DND-41 (cell line): ENCODE data around the gene CELA2B.

ENCODE experiments used
- ATAC-seq: fragments of 200-7000 bp; cut with Tn5 transposase; 3 replicates; pipeline ENCODE4 v1.9.1; 2021; ENCODE audit warnings: low read depth; ENCODE audit not compliant: insufficient read depth
- DNase-seq: peaks from one replicate; pipeline ENCODE4 v3.0.0-alpha.2; 2020
- H2AFZ ChIP-seq: 2 replicates; pipeline ENCODE4 v1.6.0; 2012; ENCODE audit warnings: low read depth, low read length
- H3K27ac ChIP-seq: 2 replicates; pipeline ENCODE4 v1.5.1; 2012; ENCODE audit warnings: low read length, inconsistent platforms
- H3K27me3 ChIP-seq: fragments of 200-600 bp; sonication (generic); 2 replicates; pipeline ENCODE4 v1.6.0; 2012; ENCODE audit warnings: low read length, mild to moderate bottlenecking, inconsistent platforms; ENCODE audit not compliant: insufficient read depth, poor library complexity
- H3K36me3 ChIP-seq: 2 replicates; pipeline ENCODE4 v1.5.1; 2012; ENCODE audit warnings: low read length, inconsistent platforms; ENCODE audit not compliant: insufficient read depth
- H3K4me1 ChIP-seq: 2 replicates; pipeline ENCODE4 v1.5.1; 2012; ENCODE audit warnings: mild to moderate bottlenecking, low read length; ENCODE audit not compliant: insufficient read depth
- H3K4me2 ChIP-seq: 2 replicates; pipeline ENCODE4 v1.6.0; 2012; ENCODE audit warnings: mild to moderate bottlenecking, moderate library complexity, low read length, inconsistent platforms; ENCODE audit not compliant: insufficient read depth
- H3K4me3 ChIP-seq, 2 experiments: fragments of 200-600 bp in 1 of 2; shearing (Covaris generic) in 1 of 2; 2 replicates each; pipeline ENCODE4 v1.5.1; 2012 to 2016; ENCODE audit warnings: inconsistent platforms in 2 of 2, low read length in 2 of 2, mild to moderate bottlenecking in 2 of 2, low read depth in 1 of 2, moderate library complexity in 1 of 2
- H3K79me2 ChIP-seq: 2 replicates; pipeline ENCODE4 v1.6.0; 2012; ENCODE audit warnings: low read length, inconsistent platforms; ENCODE audit not compliant: insufficient read depth
- H3K9ac ChIP-seq: 2 replicates; pipeline ENCODE4 v1.6.0; 2012; ENCODE audit warnings: low read depth, mild to moderate bottlenecking, inconsistent platforms, low read length, moderate library complexity
- H3K9me3 ChIP-seq: 2 replicates; pipeline ENCODE4 v1.5.1; 2012; ENCODE audit warnings: low read length, moderate library complexity, mild to moderate bottlenecking, inconsistent platforms; ENCODE audit not compliant: insufficient read depth, severe bottlenecking
- H4K20me1 ChIP-seq: 2 replicates; pipeline ENCODE4 v1.6.0; 2012; ENCODE audit warnings: low read length; ENCODE audit not compliant: insufficient read depth
- EZH2 ChIP-seq: IDR thresholded peaks from 3 replicates; pipeline ENCODE4 v1.6.1; 2012; ENCODE audit warnings: borderline replicate concordance, low read depth, mild to moderate bottlenecking, moderate library complexity, low read length, inconsistent platforms; ENCODE audit not compliant: severe bottlenecking
- TF ChIP-seq, protein P1 (sequence below): IDR thresholded peaks from 2 replicates; pipeline ENCODE4 v1.5.1; 2012; ENCODE audit warnings: borderline replicate concordance, low read length, moderate library complexity, mild to moderate bottlenecking; ENCODE audit not compliant: poor library complexity, severe bottlenecking; ENCODE audit errors: extremely low read depth

Gene CELA2B

DNA sequence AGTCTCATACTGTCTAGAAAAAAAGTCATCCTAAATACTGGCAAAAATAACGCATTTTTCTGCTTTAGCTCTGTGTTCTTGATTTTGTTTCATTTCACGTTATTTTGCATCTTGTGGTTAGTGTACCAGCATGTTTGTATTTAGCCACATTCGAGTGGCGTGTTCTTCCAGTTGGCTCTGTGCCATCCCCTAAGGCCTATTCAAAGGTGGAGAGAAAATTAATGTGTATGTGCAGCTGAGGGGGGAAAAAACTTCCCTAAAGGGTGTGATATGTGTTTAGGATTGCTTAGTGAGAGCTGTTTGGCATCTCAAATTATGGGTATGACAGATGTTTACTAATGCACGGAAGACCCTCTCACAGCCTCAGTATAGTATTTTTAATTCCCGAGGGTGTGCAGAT, 62.9 kb downstream of the CELA2B start:
- Histone ChIP-seq H3K4me3 (no peak overlapping the region), H3K79me2 (no peaks in the 10 kb centered on the region), H3K9ac (no peak overlapping the region), H2AFZ (no peak overlapping the region), H3K9me3 (no peaks in the 10 kb centered on the region), H3K27ac (no peak overlapping the region), H3K27me3 (no peaks in the 10 kb centered on the region), H3K4me2 (no peak overlapping the region), H4K20me1 (no peaks in the 10 kb centered on the region), H3K4me1 (no peaks in the 10 kb centered on the region), H3K36me3 (peaks cover 37% of the 10 kb centered on the region)
- no peak for TF ChIP-seq EZH2
- TF ChIP-seq, protein P1, sequence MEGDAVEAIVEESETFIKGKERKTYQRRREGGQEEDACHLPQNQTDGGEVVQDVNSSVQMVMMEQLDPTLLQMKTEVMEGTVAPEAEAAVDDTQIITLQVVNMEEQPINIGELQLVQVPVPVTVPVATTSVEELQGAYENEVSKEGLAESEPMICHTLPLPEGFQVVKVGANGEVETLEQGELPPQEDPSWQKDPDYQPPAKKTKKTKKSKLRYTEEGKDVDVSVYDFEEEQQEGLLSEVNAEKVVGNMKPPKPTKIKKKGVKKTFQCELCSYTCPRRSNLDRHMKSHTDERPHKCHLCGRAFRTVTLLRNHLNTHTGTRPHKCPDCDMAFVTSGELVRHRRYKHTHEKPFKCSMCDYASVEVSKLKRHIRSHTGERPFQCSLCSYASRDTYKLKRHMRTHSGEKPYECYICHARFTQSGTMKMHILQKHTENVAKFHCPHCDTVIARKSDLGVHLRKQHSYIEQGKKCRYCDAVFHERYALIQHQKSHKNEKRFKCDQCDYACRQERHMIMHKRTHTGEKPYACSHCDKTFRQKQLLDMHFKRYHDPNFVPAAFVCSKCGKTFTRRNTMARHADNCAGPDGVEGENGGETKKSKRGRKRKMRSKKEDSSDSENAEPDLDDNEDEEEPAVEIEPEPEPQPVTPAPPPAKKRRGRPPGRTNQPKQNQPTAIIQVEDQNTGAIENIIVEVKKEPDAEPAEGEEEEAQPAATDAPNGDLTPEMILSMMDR: no peak
- ATAC-seq: no peak
- no peak for DNase-seq

GRCh38 chr1:15540186-15540585, 64.3 kb downstream of the CELA2B start:
- Histone ChIP-seq H3K4me2 (no peak overlapping the region), H4K20me1 (no peaks in the 10 kb centered on the region), H3K79me2 (no peaks in the 10 kb centered on the region), H2AFZ (no peak overlapping the region), H3K9ac (no peak overlapping the region), H3K4me1 (no peaks in the 10 kb centered on the region), H3K4me3 (no peak overlapping the region), H3K9me3 (no peaks in the 10 kb centered on the region), H3K36me3 (peaks cover 39% of the 10 kb centered on the region), H3K27me3 (no peaks in the 10 kb centered on the region), H3K27ac (no peak overlapping the region)
- no peak for DNase-seq
- TF ChIP-seq EZH2: no peak
- TF ChIP-seq, protein P1: no peak
- ATAC-seq: no peak
